SHP77 treated with DMSO at 0.1 percent for 48 hours (cell line): ENCODE data around the gene ASIC5.
"Not testable (repeated sequence)": the region's sequence is repeated elsewhere in the genome, so short reads cannot be mapped to it uniquely, and the experiment has no call there.

Experiments
- DNase-seq: peaks from one replicate; lab custom pipeline; 2025; lab: John Stamatoyannopoulos, UW

Gene ASIC5

DNA sequence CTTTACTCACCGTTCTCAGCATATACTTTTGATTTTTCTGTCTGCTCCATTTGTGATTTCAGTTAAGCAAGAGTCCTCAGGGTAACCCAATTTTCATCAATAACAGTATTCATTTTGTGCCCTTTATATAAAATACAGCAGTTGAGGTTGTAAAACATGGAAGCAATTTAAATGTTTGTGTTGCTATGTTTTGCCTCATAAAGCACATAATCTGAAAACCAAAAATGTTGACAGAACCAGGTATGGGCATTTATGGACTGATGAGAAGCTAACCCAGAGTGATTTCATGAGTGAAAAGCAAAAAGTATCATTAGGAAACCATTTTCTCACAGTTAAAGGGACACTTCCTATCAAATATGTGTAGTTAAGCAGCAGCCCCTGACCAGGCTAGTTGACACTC lies at the start of gene ASIC5:
Gene ASIC5, minus strand, starts transcription at position 101 of the 400 bp plus-strand sequence. Its CDS starts 51 bp downstream, at position 50.
- DNase-seq, result no peak

DNA sequence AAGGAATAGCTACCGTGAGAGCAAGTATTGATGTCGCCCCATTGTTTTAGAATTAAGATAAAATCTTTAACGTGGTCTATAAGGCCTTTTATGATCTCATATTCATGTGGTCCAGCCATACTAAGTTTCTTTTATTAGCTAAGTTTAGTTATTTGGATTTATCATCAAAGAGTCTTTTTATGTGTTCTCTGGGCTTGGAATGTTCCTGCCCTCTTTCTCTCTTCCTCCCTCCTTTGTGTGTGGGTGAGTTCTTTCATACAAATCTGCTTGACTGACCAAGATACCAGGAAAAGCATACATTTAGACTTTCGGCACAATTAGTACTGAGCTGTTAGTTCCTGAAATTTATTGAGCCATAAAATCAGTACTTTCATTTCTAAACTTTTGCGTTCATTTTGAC lies 48.7 kb upstream of the ASIC5 start:
- no peak for DNase-seq

- no peak for DNase-seq
Measured at GRCh38 chr4:155911905-155912304, 45.8 kb upstream of the ASIC5 start.

DNA sequence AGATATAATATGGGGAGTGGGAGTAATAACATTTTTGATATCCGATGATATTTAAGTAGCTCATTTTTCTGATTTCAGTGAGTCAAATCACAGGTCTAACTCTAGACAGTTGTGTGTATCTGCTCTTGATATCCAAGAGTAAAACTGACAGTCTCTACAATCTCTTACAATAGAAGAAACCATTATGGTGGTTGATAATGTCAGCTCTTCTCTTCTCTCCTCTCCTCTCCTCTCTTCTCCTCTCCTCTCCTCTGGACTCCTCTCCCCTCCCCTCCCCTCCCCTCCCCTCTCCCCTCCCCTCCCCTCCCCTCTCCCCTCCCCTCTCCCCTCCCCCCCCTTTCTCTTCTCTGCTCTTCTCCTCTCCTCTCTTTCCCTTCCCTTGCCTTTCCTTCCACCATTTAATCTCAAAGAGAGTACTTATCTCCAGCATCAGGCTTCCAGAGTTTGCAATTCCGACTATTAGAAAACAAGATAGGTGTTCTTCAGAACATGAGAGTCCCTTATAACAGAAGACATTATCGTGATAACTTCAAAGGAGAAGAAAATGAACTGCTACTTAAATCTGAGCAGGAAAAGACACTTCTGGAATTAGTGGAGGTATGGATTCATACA lies 43.6 kb upstream of the ASIC5 start:
- DNase-seq, result no peak

- DNase-seq, result no peak
Measured at GRCh38 chr4:155908187-155909139, 42.4 kb upstream of the ASIC5 start.

DNA sequence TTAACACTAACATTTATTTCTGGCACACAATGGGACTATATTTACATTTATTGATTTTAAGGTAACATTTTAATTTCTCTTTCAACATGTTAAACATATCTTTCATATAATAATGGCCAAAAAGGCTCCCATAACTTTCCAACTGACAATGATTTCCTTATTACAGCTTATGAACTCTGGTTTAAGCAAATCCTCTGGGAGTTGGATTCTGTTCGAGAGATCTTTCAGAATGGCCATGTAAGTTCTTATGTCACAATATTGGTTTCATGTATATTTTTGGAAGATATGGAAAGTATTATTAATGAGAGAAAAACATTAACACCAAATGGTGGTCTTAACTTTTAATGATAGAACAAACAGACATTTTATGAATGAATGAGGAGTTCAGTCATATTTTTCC lies 41.5 kb upstream of the ASIC5 start:
- DNase-seq, result no peak

DNA sequence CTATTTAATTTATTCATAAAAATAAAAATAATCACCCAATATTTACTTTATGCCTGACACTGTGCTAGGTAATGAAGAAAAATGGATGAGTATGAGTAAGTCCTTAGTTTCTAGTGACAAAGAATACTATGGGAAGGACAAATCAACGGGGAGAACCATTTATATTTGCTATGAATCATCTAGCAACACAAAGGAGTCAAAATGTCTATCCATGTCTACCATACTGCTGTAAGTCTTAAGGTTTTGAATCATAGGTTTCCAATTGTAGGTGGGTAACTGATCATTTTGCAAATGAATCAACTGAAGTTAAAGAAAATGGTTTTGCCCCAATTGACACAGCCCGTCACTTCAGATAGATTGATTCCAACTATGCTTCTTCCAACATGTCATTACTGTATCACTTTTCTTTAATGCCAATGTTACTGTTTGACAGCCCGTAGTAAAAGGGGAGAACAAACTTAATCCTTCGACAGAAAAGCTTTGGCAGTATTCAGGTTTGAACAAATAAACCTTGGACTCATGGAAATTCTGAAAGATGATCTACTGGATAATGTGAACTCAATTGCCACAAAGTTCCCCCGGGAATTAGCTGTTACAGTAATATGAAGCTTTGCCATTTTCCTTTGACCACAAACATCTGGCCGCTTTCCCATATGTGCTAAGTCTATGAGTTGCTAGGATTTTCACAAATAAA lies 40.6 kb upstream of the ASIC5 start:
- DNase-seq, result no peak

GRCh38 chr4:155904331-155904730 lies 38.3 kb upstream of the ASIC5 start:
- DNase-seq, result no peak

- no peak for DNase-seq
Measured at GRCh38 chr4:155903453-155903852, 37.4 kb upstream of the ASIC5 start, which contains the start of gene TDO2. Gene TDO2 (plus strand): TSS chr4:155903696. CDS start chr4:155903759, 63 bp downstream.

GRCh38 chr4:155901013-155901412 lies 34.9 kb upstream of the ASIC5 start:
- no peak for DNase-seq

DNA sequence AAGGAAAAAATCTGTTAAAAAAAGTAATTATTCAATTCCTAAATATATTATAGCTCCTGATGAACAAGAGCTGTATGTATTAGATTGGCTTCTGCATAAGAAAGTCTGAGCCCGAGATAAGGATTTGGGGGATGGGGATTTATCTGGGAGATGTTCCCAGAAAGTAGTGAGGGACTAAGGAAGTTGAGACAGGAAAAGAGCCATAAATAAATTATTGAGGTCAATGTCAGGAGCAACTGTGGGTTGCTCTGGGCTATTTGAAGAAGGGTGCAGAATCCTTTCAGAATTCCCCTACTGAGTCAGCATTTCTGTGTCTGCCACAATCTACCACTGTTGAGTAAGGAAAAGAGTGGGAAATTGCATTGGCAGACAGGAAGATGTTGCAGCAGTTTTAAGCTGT lies 34.3 kb upstream of the ASIC5 start:
- no peak for DNase-seq

GRCh38 chr4:155899891-155900290 lies 33.8 kb upstream of the ASIC5 start:
- no peak for DNase-seq

DNA sequence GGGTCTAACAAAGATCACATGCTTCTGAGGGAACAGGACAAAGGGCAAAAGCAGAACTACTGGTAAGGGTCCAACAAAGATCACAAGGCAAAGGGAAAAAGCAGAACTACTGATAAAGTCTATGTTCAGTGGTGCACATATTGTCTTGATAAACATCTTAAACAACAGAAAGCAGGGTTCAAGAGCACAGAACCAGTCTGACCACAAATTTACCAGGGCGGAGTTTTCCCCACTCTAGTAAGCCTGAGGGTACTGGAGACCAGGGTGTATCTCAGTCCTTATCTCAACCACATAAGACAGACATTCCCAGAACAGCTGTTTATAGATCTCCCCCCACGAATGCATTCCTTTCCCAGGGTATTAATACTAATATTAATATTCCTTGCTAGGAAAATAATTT lies 32.3 kb upstream of the ASIC5 start:
- DNase-seq, result not testable (repeated sequence)

- DNase-seq, result no peak
Measured at GRCh38 chr4:155891058-155891457, 25.0 kb upstream of the ASIC5 start.

GRCh38 chr4:155889946-155890345 lies 23.9 kb upstream of the ASIC5 start:
- DNase-seq, result no peak

GRCh38 chr4:155889031-155889793 lies 23.1 kb upstream of the ASIC5 start:
- no peak for DNase-seq

DNA sequence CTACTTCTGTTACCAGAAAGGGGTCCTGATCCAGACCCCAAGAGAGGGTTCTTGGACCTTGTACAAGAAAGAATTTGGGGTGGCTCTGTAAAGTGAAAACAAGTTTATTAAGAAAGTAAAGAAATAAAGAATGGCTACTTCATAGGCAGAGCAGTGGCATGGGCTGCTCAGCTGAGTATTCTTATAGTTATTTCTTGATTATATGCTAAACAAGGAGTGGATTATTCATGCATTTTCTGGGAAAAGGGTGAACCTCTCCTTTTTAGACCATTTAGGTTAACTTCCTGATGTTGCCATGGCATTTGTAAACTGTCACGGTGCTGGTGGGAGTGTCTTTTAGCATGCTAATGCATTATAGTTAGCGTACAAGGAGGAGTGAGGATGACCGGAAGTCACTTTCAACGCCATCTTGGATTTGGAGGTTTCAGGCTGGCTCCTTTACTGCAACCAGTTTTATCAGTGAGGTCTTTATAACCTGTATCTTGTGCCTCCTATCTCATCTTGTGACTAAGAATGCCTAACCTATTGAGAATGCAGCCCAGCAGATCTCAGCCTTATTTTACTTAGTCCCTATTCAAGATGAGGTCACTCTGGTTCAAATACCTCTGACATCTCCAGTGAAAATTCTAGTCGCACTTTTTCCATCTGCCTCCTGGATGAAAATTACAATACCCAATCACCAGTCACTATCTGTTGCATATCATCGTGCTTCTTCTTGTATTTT lies 21.9 kb upstream of the ASIC5 start:
- DNase-seq, result no peak

DNA sequence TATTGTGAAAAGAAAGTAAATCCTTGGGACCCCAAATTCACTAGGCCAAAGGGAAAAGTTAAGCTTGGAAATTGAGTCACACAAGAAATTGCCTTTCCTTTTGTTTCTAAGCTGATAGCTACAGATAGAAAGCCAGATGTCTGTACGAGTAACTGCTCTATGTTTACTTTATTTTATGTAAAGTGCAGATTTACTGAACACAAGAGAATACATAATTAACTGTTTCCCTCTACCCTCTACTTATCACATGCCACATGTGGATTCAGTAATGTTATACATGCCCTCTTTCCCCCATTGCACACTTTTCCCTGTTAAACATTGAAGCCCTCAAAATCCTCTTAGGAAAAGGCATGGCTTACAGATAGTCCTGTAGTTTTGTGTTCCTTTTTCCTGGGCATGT lies 21.0 kb upstream of the ASIC5 start:
- DNase-seq, result no peak

DNA sequence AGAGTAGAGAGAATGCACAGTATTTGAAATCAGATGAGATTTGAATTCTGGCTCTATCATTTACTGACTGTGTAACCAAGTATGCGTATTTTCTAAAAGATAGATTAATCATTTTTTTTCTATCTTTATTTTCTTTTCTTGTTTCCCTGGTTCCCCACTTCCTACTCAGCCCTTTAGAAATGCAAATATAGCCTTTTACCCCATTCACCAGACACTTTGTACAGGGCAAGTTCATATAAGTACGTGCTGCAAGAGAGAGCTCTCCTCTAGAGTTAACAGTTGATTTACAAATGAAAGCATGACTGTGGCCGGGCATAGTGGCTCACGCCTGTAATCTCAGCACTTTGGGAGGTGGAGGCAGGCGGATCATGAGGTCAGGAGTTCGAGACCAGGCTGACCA lies 19.6 kb upstream of the ASIC5 start:
- DNase-seq, result no peak

DNA sequence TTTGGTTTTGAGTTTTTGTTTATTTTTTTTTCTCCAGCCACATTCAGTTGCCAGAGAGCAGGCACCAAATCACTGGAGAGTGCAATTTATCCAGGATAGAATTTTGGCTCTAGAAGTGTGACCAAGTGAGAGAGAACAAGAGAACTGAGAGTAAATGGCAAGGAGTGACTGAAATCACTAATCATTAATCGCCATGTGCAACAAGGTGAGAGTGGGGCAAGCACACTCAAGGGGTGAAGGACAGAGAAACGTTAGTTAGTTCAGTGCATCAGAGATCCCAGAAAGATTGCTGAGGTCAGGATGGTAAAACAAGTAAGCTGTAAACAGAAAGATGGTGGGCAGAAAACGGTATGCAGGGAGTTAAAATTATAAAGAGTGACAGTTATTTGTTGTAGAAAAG lies 17.8 kb upstream of the ASIC5 start:
- no peak for DNase-seq

DNA sequence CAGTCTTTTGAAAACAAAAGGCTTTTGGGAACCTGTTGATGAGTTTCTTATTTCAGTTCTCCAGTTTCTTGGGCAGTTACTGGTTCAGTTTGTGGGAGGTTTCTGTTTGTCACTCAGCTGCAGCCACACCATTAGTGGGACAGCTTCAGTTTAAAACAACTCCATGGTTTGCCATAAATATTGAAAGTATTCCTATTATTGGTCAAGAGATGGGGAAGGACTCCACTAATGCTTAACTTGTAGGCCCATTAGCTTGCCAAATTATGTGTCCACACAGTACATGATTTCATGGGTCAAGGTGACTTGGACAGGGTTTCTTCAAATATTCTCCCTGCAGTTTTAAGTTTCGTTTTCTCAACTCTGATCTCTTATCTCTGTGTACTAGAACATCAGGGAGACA lies 15.5 kb upstream of the ASIC5 start:
- DNase-seq, result no peak
